HG03342 (cell line): ENCODE data around the gene KANK4.

Experiments used
- ATAC-seq: cut with Tn5 transposase; IDR thresholded peaks from one replicate; pipeline ENCODE4 v1.9.1; 2021; ENCODE audit warnings: mild to moderate bottlenecking, moderate library complexity; ENCODE audit not compliant: unreplicated experiment

KANK4 gene

GRCh38 chr1:62307895-62308492 is 11.2 kb downstream of the KANK4 start:
- no peak for ATAC-seq

GRCh38 chr1:62307446-62307845 is 11.8 kb downstream of the KANK4 start:
- no peak for ATAC-seq

GRCh38 chr1:62306065-62306464 is 13.2 kb downstream of the KANK4 start:
- no peak for ATAC-seq

- no peak for ATAC-seq
Observed at GRCh38 chr1:62304975-62305374, 14.3 kb downstream of the KANK4 start.

GRCh38 chr1:62304515-62304914 is 14.7 kb downstream of the KANK4 start:
- no peak for ATAC-seq

- ATAC-seq, result no peak
Observed at GRCh38 chr1:62301726-62302390, 17.4 kb downstream of the KANK4 start.

GRCh38 chr1:62299426-62300200 is 19.6 kb downstream of the KANK4 start:
- no peak for ATAC-seq

GRCh38 chr1:62295921-62296491 is 23.2 kb downstream of the KANK4 start:
- ATAC-seq, result peak; percentile 79

- ATAC-seq, result no peak
Observed at GRCh38 chr1:62294261-62294660, 25.0 kb downstream of the KANK4 start.

GRCh38 chr1:62288662-62289061 is 30.6 kb downstream of the KANK4 start:
- ATAC-seq, result no peak

- ATAC-seq, result no peak
Observed at GRCh38 chr1:62288224-62288623, 31.0 kb downstream of the KANK4 start.

GRCh38 chr1:62286786-62287224 is 32.4 kb downstream of the KANK4 start:
- no peak for ATAC-seq

- no peak for ATAC-seq
Observed at GRCh38 chr1:62285984-62286785, 33.0 kb downstream of the KANK4 start.

GRCh38 chr1:62285440-62285839 is 33.8 kb downstream of the KANK4 start:
- no peak for ATAC-seq

- ATAC-seq, result no peak
Observed at GRCh38 chr1:62283986-62284385, 35.2 kb downstream of the KANK4 start.

- no peak for ATAC-seq
Observed at GRCh38 chr1:62282909-62283755, 36.1 kb downstream of the KANK4 start.

GRCh38 chr1:62281922-62282555 is 37.2 kb downstream of the KANK4 start:
- no peak for ATAC-seq

GRCh38 chr1:62280960-62281465 is 38.2 kb downstream of the KANK4 start:
- no peak for ATAC-seq

GRCh38 chr1:62280150-62280549 is 39.1 kb downstream of the KANK4 start:
- ATAC-seq, result no peak
